Lower leg skin (tissue), 4 donors: ENCODE data around the gene FBXO3. TPM values are rescaled to one million over a fixed set of nuclear protein-coding genes. Genes with fewer than 3 reads are reported as not detected.

Source experiments
- DNase-seq, 2 donors: peaks; one replicate each; pipeline ENCODE4 v3.0.0-alpha.2; 2019; ENCODE audit warnings: low spot score in 2 of 2
- H3K4me3 ChIP-seq: fragments of 200-600 bp; sonication (generic); 2 replicates; pipeline ENCODE4 v1.5.1; 2017; ENCODE audit warnings: mild to moderate bottlenecking, low read depth; ENCODE audit not compliant: poor library complexity, severe bottlenecking
- POLR2A ChIP-seq, 2 donors: fragments of 450-650 bp; IDR thresholded peaks; one replicate each; pipeline ENCODE4 v1.6.1; 2016 to 2017; ENCODE audit warnings: antibody characterized with exemption in 2 of 2, mild to moderate bottlenecking in 1 of 2, moderate library complexity in 1 of 2
- WGBS, 2 donors: methylation state at CpG; one replicate each; pipeline ENCODE4 v1.1.5; 2018; 5-methylcytosine and 5-hydroxymethylcytosine counted together
- intact Hi-C: fragments of 100-400 bp; cut with DNase I; formaldehyde crosslinking; loops from one replicate; pipeline ENCODE4 v1.15.0; 2023; ENCODE audit warnings: low total_unique reads
- total RNA-seq, 4 donors: library from RNA; depleted of rRNA; stranded (reverse); fragments of >200 nt; gene quantifications; one replicate each; pipeline ENCODE4 v1.1.0, GENCODE V29; 2016
- TF ChIP-seq, protein P1 (sequence below), 3 donors: fragments of 450-650 bp; IDR thresholded peaks; one replicate each; pipeline ENCODE4 v1.5.1; 2016; ENCODE audit warnings: antibody characterized with exemption in 3 of 3, mild to moderate bottlenecking in 3 of 3, moderate library complexity in 2 of 3

The FBXO3 gene
- total RNA-seq, 4 donors from 2014 or later, result 36.5 to 52.3 (median 48.0) TPM

DNA sequence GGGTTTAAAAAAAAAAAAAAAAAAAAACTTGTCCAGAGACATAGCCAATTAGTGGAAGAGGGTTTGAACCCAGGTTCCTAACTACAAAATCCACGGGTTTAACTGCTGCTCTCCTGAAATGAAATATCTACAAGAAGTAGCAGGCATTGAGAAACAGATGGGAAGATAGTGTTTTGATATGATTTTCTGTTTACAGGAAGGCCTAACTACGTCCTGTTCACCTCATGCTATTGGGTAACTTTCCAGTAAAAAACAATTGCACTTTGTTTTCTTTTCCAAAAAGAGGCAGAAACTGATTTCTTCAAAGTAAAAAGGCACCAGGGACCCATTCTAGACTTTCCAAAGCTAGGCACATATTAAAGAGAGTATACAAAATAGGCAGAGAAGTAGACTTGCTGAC is 67.8 kb downstream of the FBXO3 start:
- TF ChIP-seq POLR2A (IDR thresholded peaks at IDR 0.05), result no peak
- TF ChIP-seq, protein P1, sequence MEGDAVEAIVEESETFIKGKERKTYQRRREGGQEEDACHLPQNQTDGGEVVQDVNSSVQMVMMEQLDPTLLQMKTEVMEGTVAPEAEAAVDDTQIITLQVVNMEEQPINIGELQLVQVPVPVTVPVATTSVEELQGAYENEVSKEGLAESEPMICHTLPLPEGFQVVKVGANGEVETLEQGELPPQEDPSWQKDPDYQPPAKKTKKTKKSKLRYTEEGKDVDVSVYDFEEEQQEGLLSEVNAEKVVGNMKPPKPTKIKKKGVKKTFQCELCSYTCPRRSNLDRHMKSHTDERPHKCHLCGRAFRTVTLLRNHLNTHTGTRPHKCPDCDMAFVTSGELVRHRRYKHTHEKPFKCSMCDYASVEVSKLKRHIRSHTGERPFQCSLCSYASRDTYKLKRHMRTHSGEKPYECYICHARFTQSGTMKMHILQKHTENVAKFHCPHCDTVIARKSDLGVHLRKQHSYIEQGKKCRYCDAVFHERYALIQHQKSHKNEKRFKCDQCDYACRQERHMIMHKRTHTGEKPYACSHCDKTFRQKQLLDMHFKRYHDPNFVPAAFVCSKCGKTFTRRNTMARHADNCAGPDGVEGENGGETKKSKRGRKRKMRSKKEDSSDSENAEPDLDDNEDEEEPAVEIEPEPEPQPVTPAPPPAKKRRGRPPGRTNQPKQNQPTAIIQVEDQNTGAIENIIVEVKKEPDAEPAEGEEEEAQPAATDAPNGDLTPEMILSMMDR (IDR thresholded peaks at IDR 0.05), result no peak
- intact Hi-C loops, result no loop called here
- no peak for DNase-seq
- no peak overlapping the region for H3K4me3 ChIP-seq
- WGBS, 2 donors, result 54 to 57% methylated on average over 2 of the region's 2 CpGs

DNA sequence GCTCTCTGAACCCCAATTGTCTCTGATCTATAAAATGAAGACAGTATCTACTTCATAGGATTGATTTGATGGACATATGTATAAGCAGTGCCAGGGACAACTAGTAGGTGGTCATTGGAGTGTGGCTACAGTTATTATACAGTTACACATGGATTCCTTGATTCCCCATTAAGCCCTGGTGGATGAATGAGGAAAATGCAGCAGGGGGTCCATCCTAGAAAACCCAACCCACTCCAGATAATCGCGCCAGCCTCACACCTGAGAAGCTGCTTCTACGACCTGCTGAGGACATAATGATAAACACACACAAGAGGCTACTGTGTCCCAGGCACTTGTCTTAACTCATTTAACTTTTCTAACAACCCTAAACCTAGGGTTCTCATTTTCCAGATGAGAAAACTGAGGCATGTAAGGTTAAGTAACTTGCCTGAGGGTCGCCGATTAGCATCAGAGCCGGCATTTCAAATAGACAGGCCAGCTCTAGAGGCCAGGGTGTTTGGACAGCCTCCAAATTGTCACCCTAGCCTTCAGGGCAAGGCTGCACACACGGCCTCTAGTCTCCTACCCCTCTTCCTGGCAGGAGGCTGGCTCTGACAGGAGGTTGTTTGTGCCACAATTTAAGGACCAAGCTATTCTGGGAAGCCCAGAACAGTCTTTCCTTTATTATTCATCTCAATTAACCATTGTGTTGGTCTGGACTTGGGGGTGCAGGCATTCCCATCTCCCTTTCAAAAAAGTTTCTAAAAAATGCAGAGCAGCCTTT is 69.9 kb downstream of the FBXO3 start:
- no peak overlapping the region for H3K4me3 ChIP-seq
- 63 to 80% methylated on average over 7 of the region's 7 CpGs for WGBS, 2 donors
- TF ChIP-seq POLR2A (IDR thresholded peaks at IDR 0.05), result no peak
- TF ChIP-seq, protein P1 (IDR thresholded peaks at IDR 0.05), result no peak
- DNase-seq, result no peak
- intact Hi-C loops, result no loop called here

DNA sequence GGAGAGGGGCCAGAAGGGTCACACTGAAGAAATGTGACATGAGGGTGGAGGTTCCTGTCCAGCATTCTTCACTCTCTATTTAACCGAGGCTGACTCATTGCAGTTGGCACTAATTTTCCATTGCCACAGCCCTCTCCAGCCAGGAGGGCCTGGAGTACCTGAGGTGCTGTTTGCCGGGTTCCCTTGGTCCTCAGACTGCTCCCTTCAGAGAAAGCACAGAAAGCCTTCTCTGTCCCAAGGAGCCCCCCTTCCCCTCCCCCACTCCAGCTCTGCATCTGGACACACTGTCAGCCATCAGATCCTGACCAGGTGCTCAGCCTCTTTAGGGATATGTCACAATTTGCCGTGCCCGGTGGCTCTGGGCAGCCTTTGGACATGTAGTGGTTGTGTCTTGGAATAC is 70.5 kb downstream of the FBXO3 start:
- no peak for DNase-seq
- H3K4me3 ChIP-seq, result no peak overlapping the region
- no peak for TF ChIP-seq POLR2A (IDR thresholded peaks at IDR 0.05)
- TF ChIP-seq, protein P1 (IDR thresholded peaks at IDR 0.05), result no peak
- intact Hi-C loops, result no loop called here
- 56 to 70% methylated on average over 4 of the region's 4 CpGs for WGBS, 2 donors

DNA sequence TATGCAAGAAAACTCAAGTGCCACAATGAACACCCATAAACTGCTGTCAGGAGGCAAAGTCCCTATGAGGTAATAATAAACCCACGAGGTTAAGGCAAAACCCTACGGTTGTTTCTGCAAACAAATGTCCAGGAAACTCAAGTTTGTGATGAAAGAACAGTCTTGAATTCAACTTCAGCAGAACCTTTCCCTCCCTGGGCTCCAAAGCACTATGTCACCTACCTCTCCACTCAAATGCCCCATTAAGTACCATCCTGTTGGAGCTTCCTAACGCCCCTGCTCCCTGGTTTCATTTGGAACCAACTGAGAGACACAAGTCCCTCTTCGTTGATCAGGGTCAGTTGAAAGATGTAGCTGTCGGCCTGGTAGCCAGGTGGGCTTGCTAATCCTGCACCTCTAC is 71.1 kb downstream of the FBXO3 start:
- TF ChIP-seq, protein P1 (IDR thresholded peaks at IDR 0.05), result no peak
- TF ChIP-seq POLR2A (IDR thresholded peaks at IDR 0.05), result no peak
- intact Hi-C loops, result no loop called here
- 78% methylated on average over 5 of the region's 5 CpGs for WGBS, 2 donors
- DNase-seq, result no peak
- no peak overlapping the region for H3K4me3 ChIP-seq

DNA sequence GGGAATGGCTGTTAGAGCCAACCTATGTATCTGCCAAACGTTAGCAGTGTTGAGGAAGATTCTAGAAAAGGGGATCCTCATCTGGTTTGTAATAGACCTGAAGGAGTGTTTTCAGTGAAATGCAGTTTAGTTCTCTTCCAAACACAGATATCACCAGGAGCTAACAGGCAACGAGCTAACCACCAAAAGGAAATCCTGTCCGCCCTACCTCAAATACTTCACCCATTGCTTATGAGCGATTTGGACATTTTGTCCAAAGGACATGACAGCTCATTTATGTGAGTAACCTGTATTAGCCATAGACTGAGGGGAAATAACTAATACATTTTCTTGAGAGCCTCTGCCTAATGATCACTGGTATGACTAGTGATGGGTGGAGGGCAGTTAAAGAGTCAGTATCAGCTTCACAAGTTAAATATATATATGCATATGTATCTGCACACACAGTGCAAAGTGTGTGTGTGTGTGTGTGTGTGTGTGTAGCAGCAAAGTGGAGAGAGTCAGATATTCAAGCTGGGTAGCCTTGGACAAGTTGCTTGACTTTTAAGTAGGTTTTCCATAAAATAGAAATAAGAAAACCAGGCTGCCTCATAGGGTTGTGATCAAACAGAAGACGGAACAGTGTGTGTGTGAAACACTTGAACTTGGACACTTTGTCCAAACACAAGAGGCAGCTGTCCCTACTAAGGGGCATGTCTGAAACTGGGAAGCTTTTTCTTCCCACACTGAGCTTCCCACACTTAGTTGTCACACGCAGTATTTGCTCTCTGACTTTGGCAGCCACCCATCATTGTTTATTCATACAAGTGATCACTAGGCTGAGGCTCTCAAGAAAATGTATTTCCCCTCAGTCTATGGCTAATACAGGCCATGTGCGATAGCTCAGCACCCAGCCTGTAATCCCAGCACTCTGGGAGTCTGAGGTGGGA is 72.8 kb downstream of the FBXO3 start:
- WGBS, 2 donors, result 25 to 28% methylated on average over 7 of the region's 7 CpGs
- no peak overlapping the region for H3K4me3 ChIP-seq
- intact Hi-C loops, result no loop called here
- no peak for TF ChIP-seq POLR2A (IDR thresholded peaks at IDR 0.05)
- TF ChIP-seq, protein P1 (IDR thresholded peaks at IDR 0.05), result no peak
- DNase-seq, result no peak
